GM18519 (cell line): ENCODE results near the gene PAQR3.
A peak's percentile ranks its signal among the peaks of the same experiment; 100 is the strongest.

ENCODE experiments used
- ATAC-seq: cut with Tn5 transposase; IDR thresholded peaks from one replicate; pipeline ENCODE4 v1.9.1; 2021; ENCODE audit warnings: mild to moderate bottlenecking, moderate library complexity; ENCODE audit not compliant: unreplicated experiment, low FRiP score

PAQR3 gene

DNA sequence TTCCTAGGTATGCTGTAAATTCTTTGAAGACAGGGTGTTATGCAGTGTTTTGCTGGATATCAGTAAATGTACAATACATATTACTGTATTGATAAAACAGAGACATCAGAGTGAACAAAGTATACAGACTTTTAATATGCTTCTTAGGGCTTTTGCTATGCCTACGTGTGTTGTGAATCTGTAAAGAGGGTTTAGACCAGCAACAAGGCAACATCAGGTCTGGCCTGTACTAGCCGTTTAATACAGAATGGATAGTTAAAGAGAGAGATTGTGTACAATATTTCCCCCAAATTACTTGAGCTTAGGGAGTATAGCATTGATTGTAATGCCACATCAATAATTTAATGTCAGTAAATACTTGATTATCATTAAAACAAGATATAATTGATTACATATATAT is 75.2 kb downstream of the PAQR3 start:
- no peak for ATAC-seq

DNA sequence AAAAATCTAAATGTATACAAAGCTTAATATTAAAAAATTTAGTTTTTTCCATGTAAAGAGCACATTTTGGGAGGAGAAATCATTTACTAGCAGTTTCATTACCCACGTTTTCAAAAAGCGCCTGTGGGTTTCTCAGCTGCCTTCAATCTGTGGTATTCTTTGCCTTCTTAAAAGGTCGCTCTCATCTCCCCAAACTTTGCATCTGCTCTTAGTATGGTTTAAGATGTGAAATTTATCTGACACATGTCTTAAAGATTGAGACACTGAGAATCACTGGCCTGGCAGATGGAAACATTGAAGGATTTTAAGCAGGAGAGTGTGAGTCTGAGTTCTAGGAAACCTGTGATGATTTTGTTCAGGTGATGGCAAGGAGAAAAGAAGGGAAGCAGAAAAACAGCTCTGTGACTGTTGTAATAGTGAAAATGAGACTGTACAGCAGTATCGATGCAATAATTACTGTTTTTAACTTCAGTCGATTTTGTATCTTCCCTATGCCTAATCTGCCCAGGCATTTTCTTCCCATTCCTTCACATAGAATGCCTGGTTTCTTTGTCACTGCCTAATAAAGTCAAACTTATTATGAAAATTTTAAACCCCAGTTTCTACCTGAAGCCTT is 75.9 kb downstream of the PAQR3 start:
- ATAC-seq, result peak; percentile 36

DNA sequence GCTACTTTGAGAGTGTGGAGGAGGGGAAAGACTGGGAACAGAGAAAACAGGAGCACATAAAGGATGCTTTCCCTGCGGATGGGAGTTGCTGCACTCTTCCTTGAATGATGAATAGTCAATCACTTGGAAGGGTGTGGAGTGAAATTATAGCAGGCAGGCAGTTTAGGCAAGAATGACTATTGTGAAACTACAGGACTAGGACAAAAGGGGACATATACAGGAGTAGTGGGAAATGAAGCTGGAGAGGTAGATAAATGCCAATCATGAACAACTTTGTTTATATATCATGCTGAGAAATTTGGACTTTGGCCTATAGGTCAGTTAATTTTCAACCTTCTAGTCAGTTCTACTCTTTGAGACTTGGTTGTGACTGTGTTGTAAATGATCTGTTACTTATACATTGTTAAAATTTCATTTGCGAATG is 76.9 kb downstream of the PAQR3 start:
- no peak for ATAC-seq
